GM12873 (cell line): Measurements from ENCODE around the gene SNAI3.

Experiments
- TF ChIP-seq, protein P1 (sequence below): IDR thresholded peaks from 2 replicates; pipeline ENCODE4 v1.5.1; 2012; ENCODE audit warnings: low read depth, mild to moderate bottlenecking, moderate library complexity, low read length, control low read depth; ENCODE audit not compliant: insufficient read depth; ENCODE audit errors: missing control alignments

The SNAI3 gene

DNA sequence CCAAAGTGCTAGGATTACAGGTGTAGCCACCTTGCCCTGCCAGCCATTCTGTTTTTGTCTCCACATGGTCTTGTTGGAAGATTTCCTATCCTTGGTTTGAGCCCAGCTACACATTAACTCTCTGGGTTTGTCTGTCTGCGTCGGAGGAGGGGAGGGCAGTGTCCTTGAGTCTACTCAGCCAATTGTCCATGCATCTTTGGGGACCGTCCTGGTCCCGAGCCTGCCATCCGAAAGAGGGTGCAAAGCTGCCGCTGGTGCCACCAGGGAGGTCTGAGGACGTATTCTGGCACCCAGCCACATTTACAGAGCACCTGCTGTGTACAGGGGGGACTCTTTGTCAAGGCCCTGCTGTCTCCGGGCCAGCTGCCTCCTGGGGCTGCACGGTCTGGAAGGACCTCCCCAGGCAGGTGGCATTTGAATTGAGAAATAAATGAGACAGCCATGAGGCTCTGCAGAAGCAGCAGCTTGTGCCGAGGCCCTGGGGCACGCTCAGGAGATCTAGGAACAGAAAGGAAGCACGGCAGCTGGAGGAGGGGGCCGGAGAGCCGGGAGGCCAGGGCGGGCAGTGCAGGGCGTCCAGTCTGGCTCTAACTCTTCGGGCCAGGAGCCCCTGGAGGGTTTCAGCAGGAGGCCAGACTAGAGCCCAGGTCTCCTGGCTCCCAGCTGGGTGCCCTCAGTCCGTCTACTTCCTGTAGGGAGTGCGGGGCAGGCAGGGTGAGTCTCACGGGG lies 36.9 kb downstream of the SNAI3 start:
- TF ChIP-seq, protein P1, sequence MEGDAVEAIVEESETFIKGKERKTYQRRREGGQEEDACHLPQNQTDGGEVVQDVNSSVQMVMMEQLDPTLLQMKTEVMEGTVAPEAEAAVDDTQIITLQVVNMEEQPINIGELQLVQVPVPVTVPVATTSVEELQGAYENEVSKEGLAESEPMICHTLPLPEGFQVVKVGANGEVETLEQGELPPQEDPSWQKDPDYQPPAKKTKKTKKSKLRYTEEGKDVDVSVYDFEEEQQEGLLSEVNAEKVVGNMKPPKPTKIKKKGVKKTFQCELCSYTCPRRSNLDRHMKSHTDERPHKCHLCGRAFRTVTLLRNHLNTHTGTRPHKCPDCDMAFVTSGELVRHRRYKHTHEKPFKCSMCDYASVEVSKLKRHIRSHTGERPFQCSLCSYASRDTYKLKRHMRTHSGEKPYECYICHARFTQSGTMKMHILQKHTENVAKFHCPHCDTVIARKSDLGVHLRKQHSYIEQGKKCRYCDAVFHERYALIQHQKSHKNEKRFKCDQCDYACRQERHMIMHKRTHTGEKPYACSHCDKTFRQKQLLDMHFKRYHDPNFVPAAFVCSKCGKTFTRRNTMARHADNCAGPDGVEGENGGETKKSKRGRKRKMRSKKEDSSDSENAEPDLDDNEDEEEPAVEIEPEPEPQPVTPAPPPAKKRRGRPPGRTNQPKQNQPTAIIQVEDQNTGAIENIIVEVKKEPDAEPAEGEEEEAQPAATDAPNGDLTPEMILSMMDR = no peak

DNA sequence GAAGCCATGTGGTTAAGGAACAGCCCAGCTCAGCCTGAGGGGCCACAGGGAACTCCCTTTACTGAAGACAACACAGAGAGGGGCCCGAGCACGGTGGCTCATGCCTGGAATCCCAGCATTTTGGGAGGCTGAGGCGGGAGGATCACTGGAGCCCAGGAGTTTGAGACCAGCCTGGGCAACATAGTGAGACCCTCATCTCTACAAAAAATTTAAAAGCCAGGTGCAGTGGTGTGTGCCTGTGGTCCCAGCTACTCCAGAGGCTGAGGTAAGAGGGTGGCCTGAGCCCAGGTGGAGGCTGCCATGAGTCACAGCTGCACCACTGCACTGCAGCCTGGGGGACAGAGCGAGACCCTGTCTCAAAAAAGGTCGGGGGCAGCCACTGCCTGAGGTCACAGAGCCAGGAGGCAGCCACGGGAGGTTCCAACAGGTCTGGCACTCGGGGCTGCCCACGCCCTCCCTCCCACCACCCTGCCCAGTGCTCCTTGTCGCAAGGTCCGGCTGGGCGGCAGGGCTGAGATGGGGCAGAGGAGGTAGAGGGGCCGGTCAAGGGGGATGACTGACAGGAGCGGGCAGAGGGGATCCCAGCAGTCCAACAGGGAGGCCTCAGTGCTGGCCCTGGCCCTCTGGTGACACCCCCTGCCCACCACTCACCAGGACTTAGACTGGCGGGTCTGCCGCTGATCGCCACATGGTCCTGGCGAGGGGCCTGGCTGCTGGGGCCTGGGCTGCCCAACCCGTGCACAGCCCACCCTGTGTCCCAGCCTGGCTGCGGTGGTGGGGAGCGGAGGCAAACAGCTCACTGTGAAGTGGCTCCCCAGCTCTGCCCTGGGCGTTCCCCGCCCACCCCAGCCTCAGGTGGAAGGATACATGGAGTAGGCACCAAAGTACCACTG lies 38.9 kb downstream of the SNAI3 start:
- TF ChIP-seq, protein P1 = no peak

DNA sequence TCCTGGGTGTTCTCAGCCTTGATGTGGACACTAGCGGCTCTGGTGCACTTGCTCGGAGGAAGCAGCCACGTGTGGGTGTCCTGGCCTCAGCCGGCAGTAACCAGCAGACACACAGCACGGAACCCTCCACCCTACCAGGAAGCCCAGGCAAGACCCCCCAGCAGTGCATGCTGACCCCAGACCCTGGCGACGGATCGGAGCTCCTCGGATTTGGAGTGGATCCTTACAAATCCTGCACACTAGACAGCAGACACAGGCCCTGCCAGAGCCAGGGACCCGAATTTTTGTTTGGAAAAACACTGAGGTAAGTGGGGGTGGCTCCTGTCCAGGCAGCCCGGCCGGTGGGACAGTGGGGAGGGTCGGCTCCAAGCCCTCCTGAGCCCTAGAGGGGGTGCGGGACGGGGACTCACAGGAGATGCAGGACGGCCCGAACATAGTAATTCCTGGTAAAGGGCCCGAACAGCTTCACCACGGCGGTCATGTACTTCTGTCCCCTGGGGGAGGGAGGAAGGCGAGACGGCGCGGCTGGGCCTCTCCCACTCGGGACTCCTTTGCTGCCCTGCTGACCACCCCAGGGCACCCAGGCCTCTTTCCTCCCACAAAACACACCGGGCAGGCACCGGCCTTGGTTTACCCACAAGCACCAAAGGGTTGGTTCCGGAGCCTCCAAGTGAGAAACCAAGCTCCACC lies 39.8 kb downstream of the SNAI3 start:
- TF ChIP-seq, protein P1 = no peak

DNA sequence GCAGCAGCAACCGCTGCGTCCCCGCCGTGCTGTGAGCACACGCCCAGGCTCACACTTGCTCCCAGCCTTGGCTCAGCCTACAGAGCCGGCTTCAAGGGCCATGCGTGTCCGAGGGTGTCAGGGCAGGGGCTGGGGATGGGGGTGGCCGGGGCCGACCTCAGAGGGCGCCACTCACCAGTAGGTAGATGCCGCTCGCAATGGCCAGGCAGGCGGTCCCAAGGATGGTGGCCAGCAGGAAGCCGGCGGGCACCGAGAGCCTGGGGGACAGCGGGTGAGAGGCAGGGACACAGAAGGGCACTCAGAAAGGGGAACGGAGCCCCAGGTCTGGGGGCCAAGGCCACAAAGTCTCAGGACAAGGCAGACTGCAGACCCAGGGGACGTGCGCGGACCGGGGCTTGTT lies 40.4 kb downstream of the SNAI3 start:
- TF ChIP-seq, protein P1 = no peak

DNA sequence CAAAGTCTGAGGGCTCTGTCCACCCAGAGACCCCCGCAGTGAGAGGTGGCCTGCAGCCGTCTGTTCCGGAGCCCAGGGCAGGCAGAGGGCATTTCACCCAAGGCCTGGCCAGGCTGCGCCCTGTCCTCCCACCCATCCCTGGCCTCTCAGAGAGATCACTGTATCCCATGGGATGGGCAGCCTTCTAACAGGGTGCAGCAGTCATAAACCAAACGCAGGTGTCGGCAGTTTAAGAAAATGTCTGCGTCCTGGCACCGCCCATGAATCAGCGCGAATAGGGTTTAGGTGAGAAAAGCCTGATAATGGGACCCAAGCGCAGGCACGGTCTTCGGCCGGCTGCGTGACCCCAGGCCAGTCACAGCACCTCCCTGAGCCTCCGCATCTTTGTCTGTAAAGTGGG lies 40.9 kb downstream of the SNAI3 start:
- TF ChIP-seq, protein P1 = no peak

DNA sequence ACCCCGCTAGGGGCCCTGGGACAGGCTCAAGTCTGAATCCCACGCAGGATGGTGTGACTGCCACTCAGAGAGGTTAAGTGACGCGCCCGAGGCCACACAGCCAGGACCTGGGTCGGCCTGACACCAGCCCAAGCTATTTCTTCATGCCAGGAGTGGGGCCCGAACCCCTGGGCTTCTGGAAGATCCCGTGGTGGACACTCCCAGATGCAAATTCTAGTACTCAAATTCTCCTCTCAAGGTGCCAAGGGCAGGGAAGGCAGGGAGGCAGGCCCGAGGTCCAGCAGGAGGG lies 42.7 kb downstream of the SNAI3 start:
- TF ChIP-seq, protein P1 = no peak
